Heart right ventricle (tissue), 16 donors: Measurements from ENCODE around the gene DENND4A. TPM values are rescaled to one million over a fixed set of nuclear protein-coding genes. Genes with fewer than 3 reads are reported as not detected.
"Not testable (repeated sequence)": the region's sequence is repeated elsewhere in the genome, so short reads cannot be mapped to it uniquely, and the experiment has no call there.

ENCODE experiments used
- ATAC-seq, 8 donors: fragments of 200-7000 bp; cut with Tn5 transposase; one replicate each; pipeline ENCODE4 v1.9.1; 2020; ENCODE audit warnings: mild to moderate bottlenecking in 8 of 8, moderate library complexity in 8 of 8, moderate number of reproducible peaks in 1 of 8
- DNase-seq, 2 donors: peaks; one replicate each; pipeline ENCODE4 v3.0.0-alpha.2; 2020
- H3K27ac ChIP-seq, 10 donors: fragments of 200-600 bp; sonication (generic) in 2 of 10; one replicate each; pipeline versions ENCODE4 v1.5.0 to v1.8.0; 2020 to 2022; ENCODE audit warnings: mild to moderate bottlenecking in 3 of 10
- H3K27me3 ChIP-seq, 7 donors: fragments of 200-600 bp; one replicate each; pipeline ENCODE4 v1.8.0; 2021 to 2022; ENCODE audit warnings: mild to moderate bottlenecking in 2 of 7
- H3K36me3 ChIP-seq, 9 donors: fragments of 200-600 bp; sonication (generic) in 1 of 9; one replicate each; pipeline versions ENCODE4 v1.5.0 to v1.8.0; 2020 to 2022; ENCODE audit warnings: mild to moderate bottlenecking in 2 of 9
- H3K4me1 ChIP-seq, 9 donors: fragments of 200-600 bp; sonication (generic) in 1 of 9; one replicate each; pipeline versions ENCODE4 v1.5.0 to v1.8.0; 2020 to 2022; ENCODE audit warnings: mild to moderate bottlenecking in 4 of 9
- H3K4me3 ChIP-seq, 10 donors: fragments of 200-600 bp; sonication (generic) in 2 of 10; one replicate each; pipeline versions ENCODE4 v1.5.0 to v1.8.0; 2020 to 2022; ENCODE audit warnings: mild to moderate bottlenecking in 7 of 10, moderate library complexity in 2 of 10
- H3K9me3 ChIP-seq, 11 donors: fragments of 200-600 bp in 10 of 11; sonication (generic) in 2 of 11; one replicate each; pipeline versions ENCODE4 v1.5.0 to v1.8.0; 2013 to 2022; ENCODE audit warnings: mild to moderate bottlenecking in 2 of 11, control low read depth in 1 of 11, moderate library complexity in 1 of 11
- CTCF ChIP-seq, 9 donors: fragments of 200-600 bp; sonication (generic) in 2 of 9; IDR thresholded peaks; one replicate each; pipeline versions ENCODE4 v1.5.0 to v1.8.0; 2021 to 2022; ENCODE audit warnings: antibody characterized with exemption in 9 of 9, mild to moderate bottlenecking in 5 of 9, moderate library complexity in 1 of 9
- WGBS, 2 donors: extraction: QIAGEN DNeasy Blood & Tissue Kit; methylation state at CpG; one replicate each; pipeline ENCODE4 v1.1.7; 2013; ENCODE audit warnings: inconsistent platforms in 1 of 2; 5-methylcytosine and 5-hydroxymethylcytosine counted together
- intact Hi-C, 10 donors: fragments of 100-400 bp; cut with DNase I; formaldehyde crosslinking; loops; one replicate each; pipeline versions ENCODE4 v1.11.1 to v1.14.2; 2022
- polyA plus RNA-seq, 2 donors: library from polyadenylated mRNA; stranded (reverse); fragments of 200-250 nt; gene quantifications; one replicate each; pipeline ENCODE4 v1.2.3, GENCODE V29; 2013
- total RNA-seq, 10 donors: library from RNA; stranded (reverse); fragmentation: NEBNext Ultra II Directional in 3 of 10; extraction: Animal tissue kit (Norgen Biotek cat#: 25700) in 3 of 10; gene quantifications; one replicate each; pipeline versions ENCODE4 v1.2.1 to v1.2.4, GENCODE V29; 2021 to 2023
- donor health status: Arrhythmogenic right ventricular cardiomyopathy.
- donor health status: ischemic (EF 13 %, LVEDD 7.1; RV severe dilation, severe dysfunction).
- donor health status: healthy with polysubstance abuse.
- donor health status: DM: no; HTN: yes; CAD: no.
- donor health status: DM: no; HTN: no; CAD: no.
- donor health status: ischemic (EF 25% LVEDD 6.9; RV normal size, moderate dysfunction).
- donor health status: ischemic (EF 25% LVEDD 5.7; RV mildly dilated, moderate dysfunction).
- donor health status: healthy.
- donor health status: DM: yes; HTN: yes; CAD: no.
- donor health status: Ischemic cardiomyopathy.
- donor health status: ischemic (EF 35%, LVEDD 5.7; RV mildly dilated, moderate dysfunction).
- donor health status: nonischemic (EF 11% LVEDD 7.7; RV severe dilation, severe dysfunction).
- donor health status: DM: yes; HTN: yes; CAD: no.
- donor health status: PGD.
- donor health status: ischemic (EF 29% LVEDD 5.4; RV normal size, mild dysfunction).
- donor health status: nonischemic (EF 23%, LVEDD 6.1; RV moderate dilation, normal function).

The DENND4A gene
- total and polyA plus RNA-seq, 12 donors = 3.2 to 23.8 (median 15.5) TPM

- Histone ChIP-seq H3K27ac (no peak overlapping the region), H3K4me3 (no peak overlapping the region), H3K27me3 (no peaks in the 10 kb centered on the region), H3K4me1 (peaks cover 0 to 6% (median 0%) of the 10 kb centered on the region in 9 donors), H3K36me3 (peaks cover 0 to 37% (median 5%) of the 10 kb centered on the region in 9 donors), H3K9me3 (no peaks in the 10 kb centered on the region)
- WGBS, 2 donors = 44 to 65% methylated on average over 1 of the region's 1 CpG
- TF ChIP-seq CTCF (IDR thresholded peaks at IDR 0.05) = no peak
- DNase-seq = no peak
- no peak for ATAC-seq
- intact Hi-C loops = loop anchor here in 1 of 10 donors (10.0 kb wide), 1 partner anchor 81 kb away; no protein-coding TSS in a partner anchor
These were observed 48.3 kb downstream of the DENND4A start for GRCh38 chr15:65743637-65744252.

- ATAC-seq = no peak
- H3K9me3 ChIP-seq = no peaks in the 10 kb centered on the region
- intact Hi-C loops = loop anchor here in 1 of 10 donors (10.0 kb wide), 1 partner anchor 85 kb away; no protein-coding TSS in a partner anchor
- H3K27me3 ChIP-seq = no peaks in the 10 kb centered on the region
- H3K36me3 ChIP-seq = peaks cover 0 to 70% (median 23%) of the 10 kb centered on the region in 9 donors
- no peak for TF ChIP-seq CTCF (IDR thresholded peaks at IDR 0.05)
- H3K4me3 ChIP-seq = no peak overlapping the region
- H3K27ac ChIP-seq = no peak overlapping the region
- H3K4me1 ChIP-seq = peaks cover 0 to 6% (median 0%) of the 10 kb centered on the region in 9 donors
- 96 to 97% methylated on average over 5 of the region's 5 CpGs for WGBS, 2 donors
- no peak for DNase-seq
These were observed 51.9 kb downstream of the DENND4A start for GRCh38 chr15:65740148-65740547.

- H3K36me3 ChIP-seq = peaks cover 0 to 80% (median 23%) of the 10 kb centered on the region in 9 donors
These were observed 53.4 kb downstream of the DENND4A start for GRCh38 chr15:65738649-65739048.

GRCh38 chr15:65733599-65733998, 58.5 kb downstream of the DENND4A start:
- DNase-seq, H3K27me3 ChIP-seq, H3K9me3 ChIP-seq, ATAC-seq, intact Hi-C loops, H3K27ac ChIP-seq, H3K4me1 ChIP-seq, H3K4me3 ChIP-seq: not testable (repeated sequence)
- peaks cover 0 to 90% (median 18%) of the 10 kb centered on the region in 9 donors for H3K36me3 ChIP-seq
- WGBS, 2 donors = 77 to 80% methylated on average over 4 of the region's 4 CpGs

More at GRCh38 chr15:65738649-65739048, 53.4 kb downstream of the DENND4A start:
- Histone ChIP-seq H3K9me3 (no peaks in the 10 kb centered on the region), H3K4me1 (peaks cover 0 to 2% (median 0%) of the 10 kb centered on the region in 9 donors), H3K27ac (no peak overlapping the region), H3K4me3 (no peak overlapping the region), H3K27me3 (no peaks in the 10 kb centered on the region)
- 65 to 93% methylated on average over 1 of the region's 1 CpG for WGBS, 2 donors
- intact Hi-C loops = no loop called here
- TF ChIP-seq CTCF (IDR thresholded peaks at IDR 0.05) = no peak
- DNase-seq = no peak
- ATAC-seq = no peak

- no peaks in the 10 kb centered on the region for H3K4me1 ChIP-seq
- no peak for ATAC-seq
- no peaks in the 10 kb centered on the region for H3K27me3 ChIP-seq
- H3K4me3 ChIP-seq = no peak overlapping the region
- intact Hi-C loops = no loop called here
- 92 to 96% methylated on average over 2 of the region's 2 CpGs for WGBS, 2 donors
- H3K9me3 ChIP-seq = no peaks in the 10 kb centered on the region
- no peak for DNase-seq
- H3K36me3 ChIP-seq = peaks cover 0 to 90% (median 15%) of the 10 kb centered on the region in 9 donors
- H3K27ac ChIP-seq = no peak overlapping the region
- TF ChIP-seq CTCF (IDR thresholded peaks at IDR 0.05) = no peak
These were observed 59.4 kb downstream of the DENND4A start for GRCh38 chr15:65732698-65733097.
